H1 (cell line): ENCODE measurements around the gene NEURL2. TPM values are rescaled to one million over a fixed set of nuclear protein-coding genes. Genes with fewer than 3 reads are reported as not detected.
A peak's percentile ranks its signal among the peaks of the same experiment; 100 is the strongest.

Source experiments
- CBX5 ChIP-seq: fragments of 300-800, 300-1000 bp; sonication (generic); IDR thresholded peaks from 2 replicates; pipeline ENCODE4 v1.7.1; 2016; ENCODE audit warnings: antibody characterized with exemption, low read length, low read depth
- PHF8 ChIP-seq: fragments of 200-600 bp; sonication (generic); conservative IDR thresholded peaks from 2 replicates; pipeline ENCODE4 v1.7.1; 2012; ENCODE audit warnings: low read depth, mild to moderate bottlenecking, inconsistent platforms, low read length, moderate library complexity
- POLR2A ChIP-seq, 2 experiments: IDR thresholded peaks; 1 replicate in 1 of 2; 2 replicates in 1 of 2; pipeline ENCODE4 v1.6.1; 2011; ENCODE audit warnings: low read depth in 2 of 2, low read length in 2 of 2, mild to moderate bottlenecking in 2 of 2; ENCODE audit errors: control extremely low read depth in 1 of 2
- SIN3A ChIP-seq, 2 experiments: IDR thresholded peaks in 1 of 2; conservative IDR thresholded peaks in 1 of 2; 2 replicates each; pipeline ENCODE4 v1.6.1; 2011 to 2012; ENCODE audit warnings: low read length in 2 of 2, improper control_type of control experiment in 1 of 2, low read depth in 1 of 2, mild to moderate bottlenecking in 1 of 2
- SIX5 ChIP-seq: IDR thresholded peaks from 2 replicates; pipeline ENCODE4 v1.6.1; 2011; ENCODE audit warnings: mild to moderate bottlenecking, low read depth, low read length
- SP2 ChIP-seq: IDR thresholded peaks from 2 replicates; pipeline ENCODE4 v1.6.1; 2012; ENCODE audit warnings: mild to moderate bottlenecking, low read length, inconsistent platforms
- SP4 ChIP-seq: IDR thresholded peaks from 2 replicates; pipeline ENCODE4 v1.6.1; 2012; ENCODE audit warnings: low read length, inconsistent platforms
- SRF ChIP-seq: IDR thresholded peaks from 2 replicates; pipeline ENCODE4 v1.6.1; 2011; ENCODE audit warnings: mild to moderate bottlenecking, low read depth, low read length, moderate library complexity
- YY1 ChIP-seq: IDR thresholded peaks from 2 replicates; pipeline ENCODE4 v1.6.1; 2011; ENCODE audit warnings: low read depth, mild to moderate bottlenecking, low read length
- polyA plus RNA-seq, 7 experiments: library from polyadenylated mRNA; depleted of rRNA in 3 of 7; stranded (reverse) in 5 of 7; unstranded in 2 of 7; fragments of >200 nt in 5 of 7; fragments of 200-250 nt in 2 of 7; gene quantifications; 1 replicate in 5 of 7; 2 replicates in 1 of 7; 4 replicates in 1 of 7; pipeline versions ENCODE4 v1.2.1 to v1.2.3, GENCODE V29; 2011 to 2013; ENCODE audit warnings: missing spikeins in 2 of 7, mixed read lengths in 2 of 7
- total RNA-seq: library from RNA; stranded (reverse); fragmentation: NEBNext Ultra II Directional; extraction: Animal tissue kit (Norgen Biotek cat#: 25700); gene quantifications from 2 replicates; pipeline ENCODE4 v1.2.1, GENCODE V29; 2021
- TF ChIP-seq, protein P1 (sequence below): fragments of 300-600 bp; sonication (generic); IDR thresholded peaks from 2 replicates; pipeline ENCODE4 v1.7.1; 2012; ENCODE audit warnings: low read length, moderate library complexity, mild to moderate bottlenecking, inconsistent platforms; ENCODE audit not compliant: insufficient replicate concordance

The NEURL2 gene
- total and polyA plus RNA-seq, 2 of the 8 experiments (the other 6 are each of a cell fraction or from before 2014, with no cell fraction given) = 6.9 TPM

GRCh38 chr20:45934586-45935415 lies 43.8 kb upstream of the NEURL2 start, which contains the start of gene PCIF1 (continued):
- TF ChIP-seq, protein P1, sequence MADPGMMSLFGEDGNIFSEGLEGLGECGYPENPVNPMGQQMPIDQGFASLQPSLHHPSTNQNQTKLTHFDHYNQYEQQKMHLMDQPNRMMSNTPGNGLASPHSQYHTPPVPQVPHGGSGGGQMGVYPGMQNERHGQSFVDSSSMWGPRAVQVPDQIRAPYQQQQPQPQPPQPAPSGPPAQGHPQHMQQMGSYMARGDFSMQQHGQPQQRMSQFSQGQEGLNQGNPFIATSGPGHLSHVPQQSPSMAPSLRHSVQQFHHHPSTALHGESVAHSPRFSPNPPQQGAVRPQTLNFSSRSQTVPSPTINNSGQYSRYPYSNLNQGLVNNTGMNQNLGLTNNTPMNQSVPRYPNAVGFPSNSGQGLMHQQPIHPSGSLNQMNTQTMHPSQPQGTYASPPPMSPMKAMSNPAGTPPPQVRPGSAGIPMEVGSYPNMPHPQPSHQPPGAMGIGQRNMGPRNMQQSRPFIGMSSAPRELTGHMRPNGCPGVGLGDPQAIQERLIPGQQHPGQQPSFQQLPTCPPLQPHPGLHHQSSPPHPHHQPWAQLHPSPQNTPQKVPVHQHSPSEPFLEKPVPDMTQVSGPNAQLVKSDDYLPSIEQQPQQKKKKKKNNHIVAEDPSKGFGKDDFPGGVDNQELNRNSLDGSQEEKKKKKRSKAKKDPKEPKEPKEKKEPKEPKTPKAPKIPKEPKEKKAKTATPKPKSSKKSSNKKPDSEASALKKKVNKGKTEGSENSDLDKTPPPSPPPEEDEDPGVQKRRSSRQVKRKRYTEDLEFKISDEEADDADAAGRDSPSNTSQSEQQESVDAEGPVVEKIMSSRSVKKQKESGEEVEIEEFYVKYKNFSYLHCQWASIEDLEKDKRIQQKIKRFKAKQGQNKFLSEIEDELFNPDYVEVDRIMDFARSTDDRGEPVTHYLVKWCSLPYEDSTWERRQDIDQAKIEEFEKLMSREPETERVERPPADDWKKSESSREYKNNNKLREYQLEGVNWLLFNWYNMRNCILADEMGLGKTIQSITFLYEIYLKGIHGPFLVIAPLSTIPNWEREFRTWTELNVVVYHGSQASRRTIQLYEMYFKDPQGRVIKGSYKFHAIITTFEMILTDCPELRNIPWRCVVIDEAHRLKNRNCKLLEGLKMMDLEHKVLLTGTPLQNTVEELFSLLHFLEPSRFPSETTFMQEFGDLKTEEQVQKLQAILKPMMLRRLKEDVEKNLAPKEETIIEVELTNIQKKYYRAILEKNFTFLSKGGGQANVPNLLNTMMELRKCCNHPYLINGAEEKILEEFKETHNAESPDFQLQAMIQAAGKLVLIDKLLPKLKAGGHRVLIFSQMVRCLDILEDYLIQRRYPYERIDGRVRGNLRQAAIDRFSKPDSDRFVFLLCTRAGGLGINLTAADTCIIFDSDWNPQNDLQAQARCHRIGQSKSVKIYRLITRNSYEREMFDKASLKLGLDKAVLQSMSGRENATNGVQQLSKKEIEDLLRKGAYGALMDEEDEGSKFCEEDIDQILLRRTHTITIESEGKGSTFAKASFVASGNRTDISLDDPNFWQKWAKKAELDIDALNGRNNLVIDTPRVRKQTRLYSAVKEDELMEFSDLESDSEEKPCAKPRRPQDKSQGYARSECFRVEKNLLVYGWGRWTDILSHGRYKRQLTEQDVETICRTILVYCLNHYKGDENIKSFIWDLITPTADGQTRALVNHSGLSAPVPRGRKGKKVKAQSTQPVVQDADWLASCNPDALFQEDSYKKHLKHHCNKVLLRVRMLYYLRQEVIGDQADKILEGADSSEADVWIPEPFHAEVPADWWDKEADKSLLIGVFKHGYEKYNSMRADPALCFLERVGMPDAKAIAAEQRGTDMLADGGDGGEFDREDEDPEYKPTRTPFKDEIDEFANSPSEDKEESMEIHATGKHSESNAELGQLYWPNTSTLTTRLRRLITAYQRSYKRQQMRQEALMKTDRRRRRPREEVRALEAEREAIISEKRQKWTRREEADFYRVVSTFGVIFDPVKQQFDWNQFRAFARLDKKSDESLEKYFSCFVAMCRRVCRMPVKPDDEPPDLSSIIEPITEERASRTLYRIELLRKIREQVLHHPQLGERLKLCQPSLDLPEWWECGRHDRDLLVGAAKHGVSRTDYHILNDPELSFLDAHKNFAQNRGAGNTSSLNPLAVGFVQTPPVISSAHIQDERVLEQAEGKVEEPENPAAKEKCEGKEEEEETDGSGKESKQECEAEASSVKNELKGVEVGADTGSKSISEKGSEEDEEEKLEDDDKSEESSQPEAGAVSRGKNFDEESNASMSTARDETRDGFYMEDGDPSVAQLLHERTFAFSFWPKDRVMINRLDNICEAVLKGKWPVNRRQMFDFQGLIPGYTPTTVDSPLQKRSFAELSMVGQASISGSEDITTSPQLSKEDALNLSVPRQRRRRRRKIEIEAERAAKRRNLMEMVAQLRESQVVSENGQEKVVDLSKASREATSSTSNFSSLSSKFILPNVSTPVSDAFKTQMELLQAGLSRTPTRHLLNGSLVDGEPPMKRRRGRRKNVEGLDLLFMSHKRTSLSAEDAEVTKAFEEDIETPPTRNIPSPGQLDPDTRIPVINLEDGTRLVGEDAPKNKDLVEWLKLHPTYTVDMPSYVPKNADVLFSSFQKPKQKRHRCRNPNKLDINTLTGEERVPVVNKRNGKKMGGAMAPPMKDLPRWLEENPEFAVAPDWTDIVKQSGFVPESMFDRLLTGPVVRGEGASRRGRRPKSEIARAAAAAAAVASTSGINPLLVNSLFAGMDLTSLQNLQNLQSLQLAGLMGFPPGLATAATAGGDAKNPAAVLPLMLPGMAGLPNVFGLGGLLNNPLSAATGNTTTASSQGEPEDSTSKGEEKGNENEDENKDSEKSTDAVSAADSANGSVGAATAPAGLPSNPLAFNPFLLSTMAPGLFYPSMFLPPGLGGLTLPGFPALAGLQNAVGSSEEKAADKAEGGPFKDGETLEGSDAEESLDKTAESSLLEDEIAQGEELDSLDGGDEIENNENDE = no peak
- TF ChIP-seq PHF8 (peak; percentile 100), SIX5 (peak; percentile 68), POLR2A (IDR thresholded peaks at IDR 0.05; ENCODE audit: control extremely low read depth in 1 of 2, low read depth in 2 of 2, low read length in 2 of 2) (peak; percentile 94 to 95), SP2 (peak; percentile 22; the same call in 1 of the 2 replicates), CBX5 (no peak), YY1 (peak; percentile 99), SP4 (peak; percentile 97), SIN3A (conservative IDR thresholded peaks at IDR 0.05 in 1 of 2, IDR thresholded peaks at IDR 0.05 in 1 of 2; ENCODE audit: low read depth in 1 of 2, low read length in 2 of 2) (peak in 1 of 2 experiments; percentile 1; a peak in 2 of 4 replicates), SRF (no peak)
